Left cardiac atrium (tissue), 4 donors: Measurements from ENCODE around the gene TTC1. TPM values are rescaled to one million over a fixed set of nuclear protein-coding genes. Genes with fewer than 3 reads are reported as not detected.
"Not testable (repeated sequence)": the region's sequence is repeated elsewhere in the genome, so short reads cannot be mapped to it uniquely, and the experiment has no call there.

Experiments used
- ATAC-seq, 2 donors: fragments of 200-7000 bp; cut with Tn5 transposase; one replicate each; pipeline ENCODE4 v1.9.1; 2020; ENCODE audit warnings: mild to moderate bottlenecking in 2 of 2, moderate library complexity in 2 of 2
- DNase-seq: peaks from one replicate; pipeline ENCODE4 v3.0.0-alpha.2; 2020
- intact Hi-C, 2 donors: fragments of 100-400 bp; cut with DNase I; formaldehyde crosslinking; loops; one replicate each; pipeline versions ENCODE4 v1.14.1 to v1.15.1; 2022 to 2023
- total RNA-seq, 2 donors: library from RNA; stranded (reverse); fragmentation: NEBNext Ultra II Directional; extraction: Animal tissue kit (Norgen Biotek cat#: 25700); gene quantifications; one replicate each; pipeline ENCODE4 v1.2.1, GENCODE V29; 2021
- donor health status: DM: no; HTN: yes; CAD: no.
- donor health status: DM: no; HTN: yes; CAD: no; lungs with severe emphysema.
- donor health status: DM: yes; HTN: yes; CAD: no.
- donor health status: Dilated cardiomyopathy.

TTC1 gene
- total RNA-seq, 2 donors from 2014 or later = 54.7 to 74.5 TPM

DNA sequence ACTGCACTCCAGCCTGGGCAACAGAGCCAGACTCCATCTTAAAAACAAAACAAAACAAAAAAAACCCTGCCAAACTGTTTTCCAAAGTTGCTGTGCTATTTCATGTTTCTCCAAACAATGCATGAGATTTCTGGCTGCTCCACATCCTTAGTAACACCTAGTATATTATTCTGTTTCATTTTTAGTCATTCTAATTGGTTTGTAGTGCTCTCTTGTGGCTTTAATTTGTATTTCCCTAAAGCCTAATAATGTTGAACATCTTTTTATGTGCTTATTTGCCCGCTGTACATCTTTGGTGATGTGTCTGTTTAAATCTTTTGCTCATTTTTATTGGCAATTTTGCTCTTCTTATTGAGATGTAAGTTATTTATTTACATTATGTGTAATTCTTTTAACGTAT is 18.4 kb upstream of the TTC1 start:
- intact Hi-C loops = loop anchor here in 1 of 2 donors (10.0 kb wide), 1 partner anchor 696 kb away; no protein-coding TSS in a partner anchor
- no peak for ATAC-seq
- DNase-seq = no peak

GRCh38 chr5:159992566-159992965 is 16.4 kb upstream of the TTC1 start:
- ATAC-seq = no peak
- no peak for DNase-seq
- intact Hi-C loops = loop anchor here in 1 of 2 donors (10.0 kb wide), 1 partner anchor 698 kb away; no protein-coding TSS in a partner anchor

DNA sequence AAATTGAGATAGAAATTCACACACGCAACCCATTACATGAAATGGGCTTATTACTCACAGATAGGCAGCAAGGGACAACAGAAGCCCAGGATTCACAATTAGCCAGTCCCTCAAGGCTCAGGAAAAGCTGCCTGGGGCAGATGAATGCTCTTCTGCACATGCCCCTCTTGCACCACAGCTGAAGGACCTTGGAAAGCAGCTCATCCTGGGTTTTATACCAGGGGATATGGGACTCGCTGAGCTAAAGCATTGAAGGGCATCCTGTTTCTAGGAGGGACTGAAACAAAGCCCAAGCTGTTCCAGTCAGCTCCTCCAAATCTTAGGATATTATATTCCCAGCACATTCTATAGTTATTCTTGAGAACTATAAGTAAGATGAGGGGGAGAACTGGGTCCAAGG is 15.7 kb upstream of the TTC1 start:
- intact Hi-C loops = loop anchor here in 1 of 2 donors (10.0 kb wide), 1 partner anchor 698 kb away; no protein-coding TSS in a partner anchor
- no peak for ATAC-seq

GRCh38 chr5:159995907-159996306 is 13.0 kb upstream of the TTC1 start:
- no peak for ATAC-seq
- intact Hi-C loops = loop anchor here in 1 of 2 donors (10.0 kb wide), 1 partner anchor 701 kb away; no protein-coding TSS in a partner anchor
- DNase-seq = no peak

More for the DNA sequence above, 15.7 kb upstream of the TTC1 start:
- no peak for DNase-seq

DNA sequence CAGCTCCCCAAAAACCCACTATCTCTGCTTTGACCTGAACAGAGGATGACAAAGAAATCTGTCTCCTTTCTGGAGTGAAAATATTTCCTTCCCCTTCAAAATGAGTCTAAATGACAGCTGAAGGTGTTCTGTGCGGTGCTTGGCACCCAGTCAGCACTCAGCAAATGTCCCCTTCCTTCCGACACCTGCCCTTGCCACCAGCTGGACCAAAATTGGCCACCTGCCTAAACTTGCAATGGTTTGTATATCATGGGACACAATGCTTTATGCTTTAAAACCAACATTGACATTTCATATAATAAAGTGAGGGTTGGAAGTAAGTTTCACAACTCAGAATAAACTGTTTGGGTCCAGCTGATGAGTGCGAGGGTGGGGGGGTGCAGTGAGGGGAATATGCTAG is 7.5 kb upstream of the TTC1 start:
- DNase-seq (no peak), ATAC-seq (no peak)
- intact Hi-C loops = no loop called here

GRCh38 chr5:160007514-160007913 is 1.4 kb upstream of the TTC1 start:
- ATAC-seq = no peak
- intact Hi-C loops = no loop called here
- no peak for DNase-seq

DNA sequence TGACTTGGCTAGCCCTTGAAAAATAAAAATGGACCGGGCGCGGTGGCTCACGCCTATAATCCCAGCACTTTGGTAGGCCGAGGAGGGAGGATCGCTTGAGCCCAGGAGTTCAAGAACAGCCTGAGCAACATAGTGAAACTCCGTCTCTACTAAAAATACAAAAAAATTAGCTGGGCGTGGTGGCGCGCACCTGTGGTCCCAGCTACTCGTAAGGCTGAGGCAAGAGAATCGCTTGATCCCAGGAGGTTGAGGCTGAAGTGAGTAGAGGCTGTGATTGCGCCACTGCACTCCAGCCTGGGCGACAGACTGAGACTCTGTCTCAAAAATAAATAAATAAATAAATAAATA is 436 bp upstream of the TTC1 start:
- ATAC-seq, DNase-seq, intact Hi-C loops: not testable (repeated sequence)

DNA sequence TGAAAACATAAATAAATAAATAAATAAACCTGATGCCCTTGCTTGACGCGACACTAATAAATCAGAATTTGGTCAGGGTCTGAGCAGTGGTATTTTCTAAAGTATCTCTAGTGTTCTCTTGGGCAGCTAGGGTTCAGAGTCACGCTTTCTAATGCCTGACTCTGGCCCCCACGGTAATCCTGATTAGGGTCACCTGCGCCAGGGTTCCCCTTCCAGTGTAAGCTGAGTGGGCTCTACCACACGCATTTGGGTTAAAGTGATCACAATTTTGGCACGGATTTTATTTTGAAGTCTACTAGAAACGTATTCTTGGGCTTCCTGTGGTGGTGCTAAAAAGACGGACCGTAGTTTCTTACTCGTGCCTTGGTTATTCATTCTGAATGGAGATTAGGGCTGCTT is 651 bp downstream of the TTC1 start:
- ATAC-seq (peak in 1 of 2 donors; percentile 19), DNase-seq (no peak)
- intact Hi-C loops = no loop called here

DNA sequence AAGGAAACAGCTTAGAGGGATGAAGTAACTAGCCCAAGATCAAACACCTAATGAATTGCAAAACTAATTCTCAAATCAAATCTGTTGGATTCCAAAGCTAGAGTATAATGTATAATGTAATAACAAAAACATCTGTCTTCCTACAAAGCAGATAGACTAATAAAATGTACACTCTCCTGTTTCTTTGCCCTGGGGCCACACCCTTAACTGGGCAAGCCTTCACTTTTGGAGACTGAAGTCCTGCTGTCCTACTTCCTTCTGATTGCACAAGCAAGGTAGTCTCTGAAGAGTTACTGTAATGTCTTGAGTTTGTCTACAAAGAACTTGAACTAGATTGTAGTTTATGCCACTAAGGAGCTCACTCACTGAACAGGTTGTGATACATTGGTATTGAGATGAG is 2.5 kb downstream of the TTC1 start:
- intact Hi-C loops = no loop called here
- DNase-seq = no peak
- no peak for ATAC-seq

- DNase-seq, intact Hi-C loops, ATAC-seq: not testable (repeated sequence)
These were observed 5.3 kb downstream of the TTC1 start for GRCh38 chr5:160014197-160014596.

DNA sequence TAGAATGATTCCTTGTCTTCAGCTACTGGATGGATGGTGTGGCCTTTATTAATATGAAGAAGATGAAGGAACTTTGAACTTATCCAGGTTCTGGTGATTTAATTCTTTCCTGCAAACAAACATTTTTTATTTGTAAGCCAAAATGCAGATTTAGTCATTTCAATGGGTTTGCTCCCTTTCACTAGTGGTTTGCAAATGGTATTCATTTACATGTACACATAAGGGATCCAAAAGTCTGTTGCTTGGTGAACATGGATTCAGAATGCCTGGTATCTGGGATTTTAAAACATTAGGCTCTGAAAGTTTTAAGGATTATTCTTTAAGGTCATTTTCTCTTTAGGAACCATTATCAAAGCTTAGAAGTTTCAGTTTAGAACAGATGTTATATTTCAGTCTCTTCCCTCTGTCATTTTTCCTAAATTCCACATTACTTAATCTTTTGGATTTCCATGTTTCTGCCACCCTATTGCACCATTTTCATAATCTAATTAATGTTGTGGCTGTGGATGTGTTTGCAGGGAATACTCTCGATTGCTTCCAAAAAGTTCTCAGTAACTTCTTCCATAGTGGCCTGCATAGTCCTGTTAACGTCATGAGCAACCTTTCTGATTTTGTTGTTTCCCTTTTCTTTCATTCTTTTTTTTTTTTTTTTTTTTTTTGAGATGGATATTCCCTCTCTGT is 10.1 kb downstream of the TTC1 start:
- no peak for DNase-seq
- intact Hi-C loops = no loop called here
- ATAC-seq = no peak

GRCh38 chr5:160020266-160020770 is 11.4 kb downstream of the TTC1 start:
- no peak for ATAC-seq
- intact Hi-C loops = loop anchor here (2.0 to 10.0 kb wide), 3 partner anchors 174 to 324 kb away; no protein-coding TSS in a partner anchor
- DNase-seq = no peak

GRCh38 chr5:160020964-160021363 is 12.0 kb downstream of the TTC1 start:
- ATAC-seq = no peak
- no peak for DNase-seq
- intact Hi-C loops = loop anchor here (2.0 to 10.0 kb wide), 3 partner anchors 174 to 324 kb away; no protein-coding TSS in a partner anchor

DNA sequence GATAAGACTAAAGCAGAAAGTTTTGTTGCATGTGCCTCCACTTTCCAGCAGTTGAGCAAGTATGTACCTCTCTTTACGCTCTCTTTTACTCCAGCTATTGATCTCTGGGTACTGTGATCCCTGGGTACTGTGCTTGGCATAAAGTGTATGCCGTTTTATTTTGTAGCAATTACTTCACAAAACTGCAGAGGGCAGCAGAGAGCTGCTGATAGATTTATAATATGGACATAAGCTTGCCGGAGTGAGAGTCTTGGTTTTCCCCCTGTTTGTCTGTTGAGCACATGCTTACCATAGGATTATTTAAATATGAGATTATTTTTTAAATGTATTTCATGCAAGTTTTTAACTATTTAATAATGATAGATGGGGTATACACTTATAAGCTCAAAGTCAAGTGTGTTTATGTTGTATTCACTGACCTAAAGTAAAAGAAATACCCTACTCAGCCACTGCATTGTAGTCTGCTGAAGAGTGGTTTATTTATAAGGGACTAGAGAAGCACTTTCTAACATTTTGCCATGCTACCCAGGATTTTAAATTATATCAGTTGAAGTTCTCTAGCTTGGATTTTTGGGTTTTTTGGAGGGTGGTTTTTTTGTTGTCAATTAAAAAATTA is 13.0 kb downstream of the TTC1 start:
- DNase-seq (no peak), ATAC-seq (peak; percentile 83 to 93)
- intact Hi-C loops = loop anchor here (2.0 to 10.0 kb wide), 4 partner anchors 173 to 369 kb away; no protein-coding TSS in a partner anchor

DNA sequence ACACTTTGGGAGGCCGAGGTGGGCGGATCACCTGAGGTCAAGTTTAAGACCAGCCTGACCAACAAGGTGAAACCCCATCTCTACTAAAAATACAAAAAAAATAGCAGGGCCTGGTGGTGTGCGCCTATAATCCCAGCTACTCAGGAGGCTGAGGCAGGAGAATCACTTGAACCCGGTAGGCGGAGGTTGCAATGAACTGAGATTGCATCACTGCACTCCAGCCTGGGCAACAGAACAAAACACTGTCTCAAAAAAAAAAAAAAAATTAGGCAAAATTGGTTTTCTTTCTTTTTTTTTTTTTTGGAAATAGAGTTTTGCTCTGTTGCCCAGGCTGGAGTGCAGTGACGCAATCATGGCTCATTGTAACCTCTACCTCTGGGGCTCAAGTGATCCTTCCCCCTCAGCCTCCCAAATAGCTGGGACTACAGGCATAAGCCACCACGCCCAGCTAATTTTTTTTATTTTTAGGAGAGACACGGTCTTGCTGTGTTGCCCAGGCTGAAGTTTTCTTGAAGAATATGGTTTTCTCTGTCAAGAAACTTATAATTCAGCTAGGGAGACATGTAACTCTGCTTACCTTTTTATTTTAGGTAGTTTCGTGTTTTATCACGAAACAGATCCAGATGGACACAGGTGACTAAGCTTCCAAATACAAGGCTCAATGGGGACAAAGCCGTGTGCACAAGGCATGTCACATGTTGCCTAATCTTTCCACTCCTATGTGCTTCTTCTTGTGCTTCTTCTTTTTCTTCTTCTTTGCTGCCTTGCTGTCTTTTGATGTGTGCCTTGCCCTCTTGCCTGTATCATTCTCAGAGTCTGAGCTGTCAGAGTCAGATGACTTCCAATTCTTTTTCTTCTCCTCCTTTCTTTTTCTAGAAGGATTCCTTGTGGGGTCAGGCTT is 14.3 kb downstream of the TTC1 start:
- no peak for DNase-seq
- ATAC-seq = no peak
- intact Hi-C loops = loop anchor here (2.0 to 10.0 kb wide), 3 partner anchors 172 to 368 kb away; no protein-coding TSS in a partner anchor

GRCh38 chr5:160023908-160024630 is 15.1 kb downstream of the TTC1 start:
- DNase-seq (no peak), ATAC-seq (no peak)
- intact Hi-C loops = loop anchor here (2.0 to 10.0 kb wide), 3 partner anchors 171 to 367 kb away; no protein-coding TSS in a partner anchor

DNA sequence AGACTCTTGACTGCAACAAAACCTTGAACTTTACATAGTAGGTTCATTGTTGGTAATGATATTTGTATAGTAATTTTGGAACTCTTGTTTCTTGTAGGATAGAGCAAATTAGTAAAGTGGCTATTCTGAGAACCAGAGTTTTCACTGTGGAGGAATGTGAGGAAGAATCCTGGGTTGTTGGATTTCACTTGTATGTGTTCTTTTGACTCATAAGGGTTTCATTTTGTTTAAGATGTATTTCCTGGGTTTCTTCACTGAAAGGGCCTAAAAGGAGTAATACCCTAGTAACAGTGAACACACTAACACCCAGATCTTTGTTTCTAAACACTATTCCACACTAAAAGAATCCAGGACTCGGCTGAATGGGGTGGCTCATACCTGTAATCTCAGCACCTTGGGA is 20.1 kb downstream of the TTC1 start:
- DNase-seq (no peak), ATAC-seq (no peak)
- intact Hi-C loops = loop anchor here in 1 of 2 donors (10.0 kb wide), 1 partner anchor 166 kb away; no protein-coding TSS in a partner anchor

GRCh38 chr5:160029540-160030139 is 20.7 kb downstream of the TTC1 start:
- ATAC-seq = no peak
- intact Hi-C loops = loop anchor here in 1 of 2 donors (10.0 kb wide), 1 partner anchor 165 kb away; no protein-coding TSS in a partner anchor
- DNase-seq = no peak
